GM23338 (cell line): ENCODE results near the gene EEF1A1. TPM values are rescaled to one million over a fixed set of nuclear protein-coding genes. Genes with fewer than 3 reads are reported as not detected.

Experiments
- ATAC-seq: fragments of 200-7000 bp; cut with Tn5 transposase; 3 replicates; pipeline ENCODE4 v1.9.1; 2020
- DNase-seq: peaks from one replicate; pipeline ENCODE4 v3.0.0-alpha.2; 2015; ENCODE audit warnings: low spot score
- H2AFZ ChIP-seq: fragments of 200-600 bp; sonication (generic); 2 replicates; pipeline ENCODE4 v1.8.0; 2016; ENCODE audit warnings: antibody characterized with exemption, mild to moderate bottlenecking, moderate library complexity
- H3F3A ChIP-seq: fragments of 200-600 bp; sonication (generic); replicated peaks from 2 replicates; pipeline ENCODE4 v1.8.0; 2017; ENCODE audit warnings: antibody characterized with exemption, mixed run types, low read depth
- H3K27ac ChIP-seq: fragments of 200-600 bp; sonication (generic); 2 replicates; pipeline ENCODE4 v1.6.1; 2016; ENCODE audit warnings: low read depth
- H3K27me3 ChIP-seq: fragments of 200-600 bp; sonication (generic); 2 replicates; pipeline ENCODE4 v1.8.0; 2016; ENCODE audit warnings: mild to moderate bottlenecking, mixed run types, moderate library complexity; ENCODE audit not compliant: insufficient read depth
- H3K36me3 ChIP-seq: fragments of 200-600 bp; sonication (generic); 2 replicates; pipeline ENCODE4 v1.8.0; 2016; ENCODE audit warnings: mild to moderate bottlenecking; ENCODE audit not compliant: insufficient read depth
- H3K4me1 ChIP-seq: fragments of 200-600 bp; sonication (generic); 2 replicates; pipeline ENCODE4 v1.8.0; 2016; ENCODE audit warnings: mild to moderate bottlenecking, moderate library complexity; ENCODE audit not compliant: insufficient read depth
- H3K4me2 ChIP-seq: fragments of 200-600 bp; sonication (generic); 2 replicates; pipeline ENCODE4 v1.7.1; 2017; ENCODE audit warnings: mixed run types
- H3K4me3 ChIP-seq: fragments of 200-600 bp; sonication (generic); 2 replicates; pipeline ENCODE4 v1.6.1; 2016; ENCODE audit warnings: mixed run types
- H3K79me2 ChIP-seq: fragments of 200-600 bp; sonication (generic); replicated peaks from 2 replicates; pipeline ENCODE4 v1.8.0; 2017; ENCODE audit warnings: mild to moderate bottlenecking; ENCODE audit not compliant: insufficient read depth
- H3K9me2 ChIP-seq: fragments of 200-600 bp; sonication (generic); 2 replicates; pipeline ENCODE4 v1.8.0; 2017; ENCODE audit not compliant: insufficient read depth
- H4K20me1 ChIP-seq: fragments of 200-600 bp; sonication (generic); replicated peaks from 2 replicates; pipeline ENCODE4 v1.8.0; 2017; ENCODE audit warnings: mild to moderate bottlenecking; ENCODE audit not compliant: insufficient read depth
- H3K27ac Mint-ChIP-seq: 2 replicates; pipeline ENCODE4 v1.8.0; 2020; ENCODE audit warnings: inconsistent platforms, mild to moderate bottlenecking, moderate library complexity, mixed read lengths
- H3K27me3 Mint-ChIP-seq: 3 replicates; pipeline ENCODE4 v1.8.0; 2022; ENCODE audit warnings: low read depth, mild to moderate bottlenecking, moderate library complexity, mixed read lengths, inconsistent platforms; ENCODE audit not compliant: insufficient read depth, poor library complexity
- H3K36me3 Mint-ChIP-seq: 3 replicates; pipeline ENCODE4 v1.8.0; 2021; ENCODE audit warnings: low read depth, mild to moderate bottlenecking, inconsistent platforms, moderate library complexity, mixed read lengths
- H3K4me1 Mint-ChIP-seq: 3 replicates; pipeline ENCODE4 v1.8.0; 2020; ENCODE audit warnings: mild to moderate bottlenecking, inconsistent platforms, mixed read lengths
- H3K4me3 Mint-ChIP-seq: 3 replicates; pipeline ENCODE4 v1.8.0; 2021; ENCODE audit warnings: moderate library complexity, mild to moderate bottlenecking, inconsistent platforms, mixed read lengths
- H3K9me3 Mint-ChIP-seq: 3 replicates; pipeline ENCODE4 v1.8.0; 2020; ENCODE audit warnings: moderate library complexity, mild to moderate bottlenecking, inconsistent platforms, mixed read lengths
- CTCF ChIP-seq, 2 experiments: fragments of 200-600 bp in 1 of 2; sonication (generic) in 1 of 2; conservative IDR thresholded peaks; 2 replicates each; pipeline versions ENCODE4 v1.5.1 to v1.6.1; 2016 to 2017; ENCODE audit warnings: antibody characterized with exemption in 2 of 2, low read depth in 2 of 2, mild to moderate bottlenecking in 2 of 2, moderate library complexity in 1 of 2
- ETS1 ChIP-seq: IDR thresholded peaks from 2 replicates; pipeline ENCODE4 v1.6.1; 2016; ENCODE audit warnings: antibody characterized with exemption
- EZH2phosphoT487 ChIP-seq: fragments of 200-600 bp; sonication (generic); IDR thresholded peaks from one replicate; pipeline ENCODE4 v1.8.1; 2018; ENCODE audit warnings: antibody characterized with exemption; ENCODE audit not compliant: unreplicated experiment
- POLR2AphosphoS5 ChIP-seq: IDR thresholded peaks from 2 replicates; pipeline ENCODE4 v1.6.1; 2016; ENCODE audit warnings: antibody characterized with exemption, low read depth
- ZNF114 ChIP-seq: fragments of 250-450 bp; sonication (Bioruptor Pico); IDR thresholded peaks from 2 replicates; pipeline ENCODE4 v1.5.0; 2020; ENCODE audit warnings: mild to moderate bottlenecking, moderate library complexity
- ZNF331 ChIP-seq: fragments of 250-450 bp; sonication (Bioruptor Pico); IDR thresholded peaks from 2 replicates; pipeline ENCODE4 v1.5.0; 2020; ENCODE audit warnings: low read depth, mild to moderate bottlenecking, moderate library complexity
- ZNF462 ChIP-seq: fragments of 250-450 bp; sonication (Bioruptor Pico); IDR thresholded peaks from 2 replicates; pipeline ENCODE4 v1.5.0; 2020; ENCODE audit warnings: mild to moderate bottlenecking, moderate library complexity
- polyA plus RNA-seq: library from polyadenylated mRNA; unstranded; fragments of >200 nt; fragmentation: Nextera tagmentation; extraction: Ambion mirVana; gene quantifications from 2 replicates; pipeline ENCODE4 v1.2.1, GENCODE V29; 2016
- total RNA-seq: library from RNA; depleted of rRNA; stranded (reverse); fragments of >200 nt; shearing (Covaris generic); gene quantifications from 2 replicates; pipeline ENCODE4 v1.2.3, GENCODE V29; 2014

EEF1A1 gene
- total and polyA plus RNA-seq, 2 experiments from 2014 or later: 7,677 to 12,342 TPM

- no peak for TF ChIP-seq ETS1
- no peak for TF ChIP-seq POLR2AphosphoS5
- no peak for TF ChIP-seq EZH2phosphoT487
- TF ChIP-seq ZNF114 (CRISPR knock-in tag): no peak
- TF ChIP-seq ZNF462 (CRISPR knock-in tag): no peak
Measured at GRCh38 chr6:73505142-73505541, 15.7 kb downstream of the EEF1A1 start (continued).

- H3K4me2 ChIP-seq: no peak overlapping the region
- no peaks in the 10 kb centered on the region for H3K4me1 ChIP-seq
- no peak for ATAC-seq
- TF ChIP-seq ZNF462 (CRISPR knock-in tag) (no peak), CTCF (conservative IDR thresholded peaks at IDR 0.05; ENCODE audit: low read depth in 2 of 2) (no peak), ZNF331 (CRISPR knock-in tag) (no peak)
Measured at GRCh38 chr6:73504160-73504559, 16.7 kb downstream of the EEF1A1 start.

More at GRCh38 chr6:73504160-73504559, 16.7 kb downstream of the EEF1A1 start:
- no peaks in the 10 kb centered on the region for H3K79me2 ChIP-seq
- 0 out of 3 replicates have a peak, but pooled peaks cover 2% of the 10 kb centered on the region for H3K9me3 Mint-ChIP-seq
- H2AFZ ChIP-seq: no peak overlapping the region
- H3K36me3 Mint-ChIP-seq: peaks cover 12% of the 10 kb centered on the region; the same call in 2 of the 3 replicates
- no peaks in the 10 kb centered on the region for H3K27me3 ChIP-seq
- H3F3A ChIP-seq: no peaks in the 10 kb centered on the region
- no peaks in the 10 kb centered on the region for H3K27me3 Mint-ChIP-seq
- no peaks in the 10 kb centered on the region for H3K4me1 Mint-ChIP-seq
- H3K4me3 ChIP-seq: no peak overlapping the region
- DNase-seq: no peak
- no peaks in the 10 kb centered on the region for H4K20me1 ChIP-seq
- H3K27ac ChIP-seq: no peak overlapping the region
- H3K36me3 ChIP-seq: peaks cover 13% of the 10 kb centered on the region
- no peak overlapping the region for H3K4me3 Mint-ChIP-seq
- no peaks in the 10 kb centered on the region for H3K9me2 ChIP-seq
- no peak overlapping the region for H3K27ac Mint-ChIP-seq
